ENCODE measurements around the gene CADPS2. TPM values are rescaled to one million over a fixed set of nuclear protein-coding genes. Genes with fewer than 3 reads are reported as not detected.

Gene CADPS2
- total RNA-seq, 2 experiments from 2014 or later: not detected

DNA sequence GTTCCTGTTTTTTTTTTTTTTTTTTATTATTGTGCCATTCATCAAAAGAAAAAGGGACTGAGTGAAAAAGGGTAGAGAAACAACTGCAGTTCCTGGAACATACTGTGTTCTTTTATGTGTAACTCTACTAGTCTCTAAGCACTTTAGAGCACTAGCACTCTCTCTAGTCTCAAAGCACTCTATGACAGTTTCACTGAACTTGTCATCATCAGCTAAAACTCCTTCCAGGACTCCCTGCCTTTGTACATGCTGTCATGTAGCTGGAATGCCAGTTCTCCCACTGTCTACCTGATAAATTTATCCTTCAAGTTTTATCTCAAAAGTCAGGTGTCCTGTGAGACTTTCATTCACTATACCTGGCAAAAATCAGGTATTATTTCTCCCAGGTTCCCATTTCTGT is 333.5 kb downstream of the CADPS2 start:
- H3K27ac Mint-ChIP-seq: no peak overlapping the region
- H3K36me3 Mint-ChIP-seq: no peaks in the 10 kb centered on the region
- H3K4me1 Mint-ChIP-seq: no peaks in the 10 kb centered on the region
- no peak for DNase-seq
- no peaks in the 10 kb centered on the region for H3K27me3 Mint-ChIP-seq
- no peak overlapping the region for H3K4me3 Mint-ChIP-seq
- no peaks in the 10 kb centered on the region for H3K9me3 Mint-ChIP-seq

DNA sequence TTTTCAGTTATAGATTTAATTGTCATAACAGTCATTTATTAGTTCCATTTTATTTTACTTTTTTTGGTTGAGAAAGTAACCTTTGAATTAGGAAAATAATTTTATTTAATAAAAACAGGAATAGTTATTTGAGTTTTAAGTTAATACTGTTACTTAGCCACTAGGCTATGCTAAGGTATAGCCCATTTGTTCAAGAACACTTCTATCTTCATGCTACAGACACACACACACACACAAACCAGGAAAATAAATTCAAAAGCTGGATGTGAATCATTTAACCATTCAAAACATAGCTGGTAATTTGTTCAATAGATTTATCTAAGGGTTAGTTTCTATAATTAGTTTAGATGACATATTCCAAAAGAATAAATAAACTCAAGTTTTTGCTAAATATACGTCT is 335.7 kb downstream of the CADPS2 start:
- Mint-ChIP-seq H3K4me3 (no peak overlapping the region), H3K27me3 (no peaks in the 10 kb centered on the region), H3K4me1 (no peaks in the 10 kb centered on the region), H3K27ac (no peak overlapping the region), H3K36me3 (no peaks in the 10 kb centered on the region), H3K9me3 (peaks cover 2% of the 10 kb centered on the region)
- DNase-seq: no peak

DNA sequence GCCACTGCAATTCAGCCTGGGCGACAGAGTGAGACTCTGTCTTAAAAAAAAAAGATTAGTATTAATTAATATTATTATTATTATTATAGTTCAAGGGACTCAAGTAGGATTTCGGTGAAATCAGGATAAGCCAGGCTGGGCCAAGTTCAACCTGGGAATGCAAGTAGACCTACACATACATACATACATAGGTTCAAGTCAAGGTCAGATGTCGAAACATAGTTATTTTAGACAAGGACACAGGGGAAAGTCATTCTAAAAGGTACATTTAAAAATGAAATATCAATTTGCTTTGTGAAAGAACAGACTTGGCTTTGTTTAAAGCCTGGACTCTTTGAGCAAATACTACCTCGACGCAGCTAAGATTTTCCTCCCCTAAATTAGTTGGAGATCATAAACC is 336.7 kb downstream of the CADPS2 start:
- H3K4me3 Mint-ChIP-seq: no peak overlapping the region
- peaks cover 2% of the 10 kb centered on the region for H3K9me3 Mint-ChIP-seq
- H3K36me3 Mint-ChIP-seq: no peaks in the 10 kb centered on the region
- no peaks in the 10 kb centered on the region for H3K4me1 Mint-ChIP-seq
- H3K27me3 Mint-ChIP-seq: no peaks in the 10 kb centered on the region
- DNase-seq: no peak
- H3K27ac Mint-ChIP-seq: no peak overlapping the region

DNA sequence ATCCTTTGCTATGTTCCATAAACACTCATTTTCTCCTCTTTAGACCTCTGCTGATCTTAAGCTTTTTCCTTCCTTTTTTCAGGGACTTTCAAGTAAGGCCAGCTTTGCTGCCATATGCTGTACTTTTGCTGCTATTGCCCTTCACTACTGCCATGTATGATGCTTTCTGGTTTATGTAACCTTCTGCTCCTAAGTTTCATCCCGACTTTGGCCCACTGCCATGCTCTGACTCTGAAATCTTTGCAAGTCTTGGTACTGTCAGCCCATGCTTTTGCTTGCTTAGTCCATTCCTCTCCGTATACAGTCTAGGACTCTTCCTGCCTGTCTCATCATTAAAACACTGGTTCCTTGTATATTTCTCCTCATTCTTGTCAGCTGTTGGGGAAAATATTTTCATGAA is 339.8 kb downstream of the CADPS2 start:
- no peak overlapping the region for H3K27ac Mint-ChIP-seq
- no peaks in the 10 kb centered on the region for H3K4me1 Mint-ChIP-seq
- DNase-seq: no peak
- no peaks in the 10 kb centered on the region for H3K27me3 Mint-ChIP-seq
- H3K4me3 Mint-ChIP-seq: no peak overlapping the region
- no peaks in the 10 kb centered on the region for H3K36me3 Mint-ChIP-seq
- H3K9me3 Mint-ChIP-seq: peaks cover 2% of the 10 kb centered on the region

DNA sequence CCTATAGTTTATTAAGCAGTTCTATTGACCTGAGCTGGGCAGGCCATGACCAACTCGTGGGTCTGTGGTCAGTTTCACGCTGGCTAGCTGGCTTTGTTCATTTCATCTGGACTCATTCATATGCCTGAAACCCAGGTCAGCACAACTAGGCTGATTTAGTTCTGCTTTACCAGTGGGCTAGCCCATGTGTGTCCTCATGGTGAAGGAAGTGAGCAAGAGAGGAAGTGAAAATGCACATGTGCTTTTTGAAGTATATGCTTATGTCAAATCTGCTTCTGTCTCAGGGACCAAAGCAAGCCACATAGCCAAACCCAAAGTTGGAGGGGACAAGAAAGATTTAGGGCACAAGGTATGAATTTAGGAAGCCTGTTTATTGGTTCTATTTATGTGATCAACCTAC is 341.8 kb downstream of the CADPS2 start:
- Mint-ChIP-seq H3K9me3 (peaks cover 2% of the 10 kb centered on the region), H3K4me3 (no peak overlapping the region), H3K4me1 (no peaks in the 10 kb centered on the region), H3K27me3 (no peaks in the 10 kb centered on the region), H3K36me3 (no peaks in the 10 kb centered on the region), H3K27ac (no peak overlapping the region)
- no peak for DNase-seq

DNA sequence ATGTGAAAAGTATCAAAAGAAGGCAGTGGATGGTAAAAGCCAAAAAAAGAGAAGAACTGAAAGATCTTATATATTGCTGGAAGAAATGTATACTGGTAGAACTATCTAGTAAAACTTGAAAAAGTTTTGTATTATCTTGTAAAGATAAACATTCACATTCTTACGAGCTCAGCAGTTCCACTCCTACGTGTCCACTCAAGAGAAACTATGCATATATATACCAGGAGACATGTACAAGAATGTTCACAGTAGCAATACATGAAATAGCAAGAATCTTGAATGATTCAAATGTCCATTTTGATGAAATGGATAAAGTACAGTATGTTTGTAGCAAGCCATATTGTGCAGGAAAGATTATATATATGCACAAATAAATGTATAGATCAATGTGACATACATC is 342.4 kb downstream of the CADPS2 start:
- Mint-ChIP-seq H3K27me3 (no peaks in the 10 kb centered on the region), H3K4me3 (no peak overlapping the region), H3K36me3 (no peaks in the 10 kb centered on the region), H3K9me3 (peaks cover 2% of the 10 kb centered on the region), H3K27ac (no peak overlapping the region), H3K4me1 (no peaks in the 10 kb centered on the region)
- no peak for DNase-seq

DNA sequence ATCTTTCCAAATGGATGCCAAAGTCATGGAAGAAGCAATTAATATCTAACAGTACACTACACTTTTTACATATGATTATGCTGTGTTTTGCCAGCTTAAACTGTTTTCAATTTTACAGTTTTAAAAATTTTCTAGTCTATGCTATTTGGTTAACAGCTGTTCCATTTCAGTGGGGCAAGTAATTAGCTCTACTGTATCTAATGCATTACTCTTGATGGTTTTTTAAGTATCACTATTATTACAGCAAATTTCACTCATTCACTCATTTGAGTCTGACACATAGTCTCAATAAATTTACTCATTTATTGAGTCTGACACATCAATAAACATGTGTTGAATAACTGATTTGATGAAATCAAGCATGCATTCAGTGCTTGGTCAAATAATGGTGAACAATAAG is 343.1 kb downstream of the CADPS2 start:
- H3K4me3 Mint-ChIP-seq: no peak overlapping the region
- H3K27me3 Mint-ChIP-seq: no peaks in the 10 kb centered on the region
- H3K4me1 Mint-ChIP-seq: no peaks in the 10 kb centered on the region
- H3K36me3 Mint-ChIP-seq: no peaks in the 10 kb centered on the region
- peaks cover 2% of the 10 kb centered on the region for H3K9me3 Mint-ChIP-seq
- no peak overlapping the region for H3K27ac Mint-ChIP-seq
- no peak for DNase-seq

DNA sequence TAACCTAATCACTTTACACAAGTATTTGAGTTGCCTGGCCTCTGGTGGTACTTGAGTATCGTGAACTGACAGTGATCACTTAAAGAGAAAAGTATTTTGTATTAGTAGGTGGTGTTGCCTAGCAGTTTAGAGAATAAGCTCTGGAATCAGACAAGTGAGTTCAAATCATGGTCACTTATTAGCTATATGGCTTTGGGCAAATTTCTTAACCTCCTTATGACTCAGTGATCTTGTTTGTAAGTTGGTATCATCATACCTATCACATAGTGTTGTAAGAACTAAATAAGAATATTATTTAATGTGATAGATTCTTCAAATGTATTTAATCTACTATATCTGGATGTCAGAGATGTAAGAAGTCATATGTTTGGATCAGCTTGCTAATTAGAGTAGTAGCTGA is 351.2 kb downstream of the CADPS2 start:
- DNase-seq: no peak
- H3K4me3 Mint-ChIP-seq: no peak overlapping the region
- H3K9me3 Mint-ChIP-seq: no peaks in the 10 kb centered on the region
- H3K36me3 Mint-ChIP-seq: no peaks in the 10 kb centered on the region
- H3K27me3 Mint-ChIP-seq: no peaks in the 10 kb centered on the region
- no peak overlapping the region for H3K27ac Mint-ChIP-seq
- no peaks in the 10 kb centered on the region for H3K4me1 Mint-ChIP-seq

DNA sequence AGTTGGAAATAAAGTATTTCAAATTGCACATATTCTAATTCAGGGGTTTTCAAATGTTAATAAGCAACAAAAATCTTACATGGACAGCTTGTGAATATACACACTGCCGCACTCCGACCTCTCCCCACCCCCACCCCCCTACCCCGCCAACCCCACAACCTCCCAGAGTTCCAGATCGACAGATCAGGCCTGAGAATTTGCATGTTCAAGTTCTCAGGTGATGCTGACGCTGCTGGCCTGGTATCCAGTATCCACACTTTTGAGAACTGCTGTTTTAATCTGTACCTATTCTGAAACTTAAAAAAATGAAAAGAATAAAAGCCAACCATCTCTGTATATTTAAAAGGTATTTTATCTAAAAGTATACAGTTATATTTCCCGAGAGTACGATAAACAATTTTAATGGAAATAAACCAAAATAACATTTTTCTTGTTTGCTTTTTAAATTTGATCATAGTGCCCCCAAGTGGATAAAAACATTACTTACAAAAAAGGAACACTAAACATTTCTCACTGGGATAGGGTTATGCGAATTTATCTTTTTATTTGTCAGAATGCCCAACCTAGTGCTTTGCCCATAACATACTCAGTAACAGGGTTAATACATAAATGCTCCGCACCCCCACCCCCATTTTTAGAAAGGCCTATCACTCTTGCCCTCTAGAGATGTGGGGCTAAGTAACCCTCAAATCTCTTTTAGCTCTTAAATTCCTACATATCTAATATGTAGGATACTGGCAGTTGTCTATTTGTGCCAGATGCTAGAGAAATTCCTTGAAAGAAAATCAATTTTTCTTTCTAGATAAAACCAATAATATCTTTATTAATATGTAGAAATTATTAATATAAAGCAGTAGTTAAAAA is 353.6 kb downstream of the CADPS2 start:
- H3K9me3 Mint-ChIP-seq: no peaks in the 10 kb centered on the region
- H3K36me3 Mint-ChIP-seq: no peaks in the 10 kb centered on the region
- no peaks in the 10 kb centered on the region for H3K27me3 Mint-ChIP-seq
- H3K4me3 Mint-ChIP-seq: no peak overlapping the region
- no peaks in the 10 kb centered on the region for H3K4me1 Mint-ChIP-seq
- no peak for DNase-seq
- H3K27ac Mint-ChIP-seq: no peak overlapping the region

DNA sequence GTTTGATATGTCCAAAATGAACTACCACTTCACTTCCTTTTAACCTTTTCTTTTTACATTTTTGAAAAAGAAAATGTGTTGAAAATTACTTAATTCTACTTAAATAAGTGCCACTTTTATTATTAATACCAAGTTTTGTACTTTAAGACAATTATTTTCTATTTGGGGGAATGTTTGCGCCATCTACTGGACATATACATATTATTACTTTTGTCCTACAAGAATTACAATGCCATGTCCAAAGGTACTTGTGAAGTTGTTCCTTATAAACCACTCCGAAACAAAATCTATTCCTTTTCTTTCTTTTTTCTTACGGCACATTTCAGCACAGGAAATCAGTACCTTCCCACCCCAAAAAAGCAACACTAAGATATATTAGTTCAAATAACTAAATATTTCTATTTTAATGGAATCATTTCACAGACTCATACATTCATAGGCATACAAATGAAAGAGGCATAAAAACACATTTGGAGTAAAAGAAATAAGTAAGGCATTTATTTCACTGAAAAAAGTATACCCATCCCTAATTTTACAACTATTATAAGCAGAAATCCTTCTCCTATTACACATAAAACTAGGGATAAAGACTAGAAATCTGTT is 357.3 kb downstream of the CADPS2 start:
- no peaks in the 10 kb centered on the region for H3K9me3 Mint-ChIP-seq
- no peak overlapping the region for H3K27ac Mint-ChIP-seq
- no peaks in the 10 kb centered on the region for H3K27me3 Mint-ChIP-seq
- H3K4me1 Mint-ChIP-seq: no peaks in the 10 kb centered on the region
- no peaks in the 10 kb centered on the region for H3K36me3 Mint-ChIP-seq
- H3K4me3 Mint-ChIP-seq: no peak overlapping the region
- DNase-seq: no peak

DNA sequence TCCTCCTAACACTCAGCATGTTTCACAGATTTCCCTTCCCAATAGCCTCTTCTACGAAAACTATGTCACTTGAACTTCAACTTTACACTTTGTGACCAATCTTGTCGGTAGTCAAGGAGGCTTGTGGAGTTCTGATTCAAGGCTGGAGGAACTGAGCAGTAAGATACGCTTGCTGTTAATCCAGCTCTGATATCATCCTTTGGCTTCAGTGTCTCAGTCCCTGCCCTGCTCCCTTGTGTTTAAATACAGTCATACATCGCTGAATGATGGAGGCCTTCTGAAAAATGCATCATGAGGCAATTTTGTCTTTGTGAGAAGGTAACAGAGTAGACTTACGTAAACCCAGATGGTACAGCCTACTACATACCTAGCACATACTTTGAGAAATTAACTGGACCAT is 360.9 kb downstream of the CADPS2 start:
- Mint-ChIP-seq H3K9me3 (no peaks in the 10 kb centered on the region), H3K36me3 (no peaks in the 10 kb centered on the region), H3K27me3 (no peaks in the 10 kb centered on the region), H3K4me3 (no peak overlapping the region), H3K4me1 (no peaks in the 10 kb centered on the region), H3K27ac (no peak overlapping the region)
- DNase-seq: no peak

DNA sequence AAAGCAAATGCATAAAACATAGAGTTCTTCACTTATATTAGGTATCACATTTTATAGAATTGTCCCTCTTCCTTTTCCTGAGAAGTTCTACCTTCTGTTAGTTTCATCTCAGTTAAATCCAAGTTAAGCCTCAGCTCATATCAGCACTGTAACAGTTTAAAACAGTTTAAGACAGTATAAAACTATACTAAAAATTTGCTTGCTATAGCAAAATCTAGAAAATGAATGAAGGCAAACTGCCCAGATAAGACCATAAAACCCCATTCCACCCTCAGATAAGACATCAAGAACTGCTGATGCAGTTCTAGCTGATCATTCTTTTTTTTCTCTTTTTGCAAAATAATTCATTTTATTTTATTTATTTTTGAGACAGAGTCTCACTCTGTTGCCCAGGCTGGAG is 364.5 kb downstream of the CADPS2 start:
- no peaks in the 10 kb centered on the region for H3K9me3 Mint-ChIP-seq
- H3K4me1 Mint-ChIP-seq: no peaks in the 10 kb centered on the region
- H3K4me3 Mint-ChIP-seq: no peak overlapping the region
- no peak for DNase-seq
- H3K36me3 Mint-ChIP-seq: no peaks in the 10 kb centered on the region
- no peak overlapping the region for H3K27ac Mint-ChIP-seq
- H3K27me3 Mint-ChIP-seq: no peaks in the 10 kb centered on the region

DNA sequence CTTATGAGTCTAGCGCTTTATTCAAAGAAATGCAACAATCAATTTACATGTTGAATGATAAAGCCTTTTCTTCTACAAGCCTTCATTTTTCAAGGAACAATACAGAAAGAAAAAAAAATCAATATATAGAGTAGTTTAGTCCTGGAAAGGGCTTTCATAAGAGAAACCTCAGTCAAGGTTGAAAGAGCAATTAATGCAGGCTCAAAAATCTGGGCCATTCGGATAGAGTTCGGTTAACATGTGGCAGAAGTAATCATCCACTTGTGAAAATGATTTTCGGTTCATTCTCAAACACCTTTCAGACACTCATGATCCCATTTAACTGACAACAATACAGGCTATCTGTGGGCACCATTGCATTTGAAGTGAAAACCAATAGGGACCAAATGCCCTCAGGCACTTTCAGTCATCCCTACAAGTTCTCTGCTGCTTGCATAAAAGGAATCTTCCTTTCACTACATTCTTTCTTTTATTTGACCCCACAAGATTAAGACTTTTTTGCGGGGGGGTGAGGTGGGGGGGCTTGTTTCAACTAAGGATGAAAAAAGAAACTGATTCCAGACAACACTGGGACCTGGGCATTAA is 365.2 kb downstream of the CADPS2 start:
- H3K4me3 Mint-ChIP-seq: no peak overlapping the region
- H3K4me1 Mint-ChIP-seq: no peaks in the 10 kb centered on the region
- H3K36me3 Mint-ChIP-seq: no peaks in the 10 kb centered on the region
- no peaks in the 10 kb centered on the region for H3K27me3 Mint-ChIP-seq
- no peaks in the 10 kb centered on the region for H3K9me3 Mint-ChIP-seq
- DNase-seq: no peak
- no peak overlapping the region for H3K27ac Mint-ChIP-seq

DNA sequence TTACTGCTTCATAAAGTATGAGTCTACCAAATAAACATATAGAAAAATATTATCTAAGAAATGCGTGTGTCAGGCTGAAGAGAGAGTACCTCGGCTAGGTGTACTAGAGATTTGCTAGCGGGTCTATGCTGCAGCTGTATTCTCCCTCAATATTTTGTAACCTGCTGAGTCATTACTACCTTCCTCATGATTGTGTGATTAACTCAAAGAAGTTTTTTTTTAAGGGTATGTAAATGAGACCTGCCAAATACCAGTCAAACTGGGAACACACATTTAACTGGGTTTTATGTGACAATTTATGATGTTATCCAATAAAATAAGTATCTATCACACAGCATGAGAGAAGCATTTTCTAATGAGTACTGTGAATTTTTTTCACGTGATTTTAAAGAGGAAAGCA is 367.8 kb downstream of the CADPS2 start:
- H3K27me3 Mint-ChIP-seq: no peaks in the 10 kb centered on the region

DNA sequence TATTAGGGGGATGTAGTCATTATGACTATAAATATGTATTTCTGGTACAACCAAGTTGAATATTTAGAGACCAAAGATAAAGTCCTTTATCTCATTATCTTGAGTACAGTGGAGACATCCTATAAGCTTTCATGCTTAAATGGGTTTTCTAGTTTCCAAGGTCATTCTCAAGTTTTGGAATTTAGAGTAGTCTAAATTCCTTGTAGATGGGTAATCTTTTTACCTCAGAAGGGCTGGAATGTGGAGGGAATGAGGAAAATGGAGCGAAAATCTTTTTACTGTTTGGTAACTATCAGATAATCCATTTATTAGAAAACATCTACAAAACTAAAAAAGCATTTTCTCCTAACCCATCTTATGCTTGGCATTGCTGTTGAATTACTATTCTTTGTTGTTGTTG is 368.7 kb downstream of the CADPS2 start:
- H3K36me3 Mint-ChIP-seq: no peaks in the 10 kb centered on the region
- DNase-seq: no peak
- no peaks in the 10 kb centered on the region for H3K4me1 Mint-ChIP-seq
- H3K4me3 Mint-ChIP-seq: no peak overlapping the region
- no peak overlapping the region for H3K27ac Mint-ChIP-seq
- H3K27me3 Mint-ChIP-seq: no peaks in the 10 kb centered on the region
- no peaks in the 10 kb centered on the region for H3K9me3 Mint-ChIP-seq

More for the DNA sequence above, 367.8 kb downstream of the CADPS2 start:
- no peak overlapping the region for H3K4me3 Mint-ChIP-seq
- H3K36me3 Mint-ChIP-seq: no peaks in the 10 kb centered on the region
- H3K4me1 Mint-ChIP-seq: no peaks in the 10 kb centered on the region
- DNase-seq: no peak
- H3K27ac Mint-ChIP-seq: no peak overlapping the region
- no peaks in the 10 kb centered on the region for H3K9me3 Mint-ChIP-seq

DNA sequence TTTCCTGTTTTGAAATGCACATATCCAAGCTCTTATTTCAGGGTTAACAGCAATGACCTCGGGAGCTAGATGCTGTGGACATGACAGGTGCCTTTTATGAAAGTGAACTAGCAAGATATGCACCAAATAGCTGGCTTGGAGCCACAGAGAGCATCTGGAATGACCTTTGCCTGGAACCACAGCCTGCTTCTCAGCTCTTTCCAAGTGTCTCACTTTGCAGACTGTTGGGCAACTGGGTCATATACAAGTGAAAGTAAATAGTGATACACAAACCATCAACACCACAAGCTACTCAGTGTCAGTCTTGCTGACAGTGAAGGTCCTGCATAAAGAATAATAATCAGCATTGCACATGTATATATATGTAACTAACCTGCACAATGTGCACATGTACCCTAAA is 370.9 kb downstream of the CADPS2 start:
- no peaks in the 10 kb centered on the region for H3K27me3 Mint-ChIP-seq
- no peak overlapping the region for H3K4me3 Mint-ChIP-seq
- H3K9me3 Mint-ChIP-seq: no peaks in the 10 kb centered on the region
- no peak for DNase-seq
- no peaks in the 10 kb centered on the region for H3K4me1 Mint-ChIP-seq
- no peak overlapping the region for H3K27ac Mint-ChIP-seq
- H3K36me3 Mint-ChIP-seq: no peaks in the 10 kb centered on the region

Measured in activated naive CD8-positive, alpha-beta T cell treated with anti-CD3 and anti-CD28 coated beads for 36 hours (primary cell).